Endothelial cell of umbilical vein (primary cell): ENCODE results near the gene FILIP1.

ENCODE experiments used
- EZH2 ChIP-seq: IDR thresholded peaks from 2 replicates; pipeline ENCODE4 v1.6.1; 2012; ENCODE audit warnings: borderline replicate concordance, low read depth, mild to moderate bottlenecking, moderate library complexity, low read length, inconsistent platforms; ENCODE audit not compliant: severe bottlenecking
- MAX ChIP-seq: IDR thresholded peaks from 2 replicates; pipeline ENCODE4 v1.6.1; 2011; ENCODE audit not compliant: insufficient read depth, insufficient read length
- POLR2A ChIP-seq: IDR thresholded peaks from 2 replicates; pipeline ENCODE4 v1.6.1; 2012; ENCODE audit warnings: low read depth, mild to moderate bottlenecking, control low read depth, low read length
- POLR2AphosphoS5 ChIP-seq: IDR thresholded peaks from 2 replicates; pipeline ENCODE4 v1.6.1; 2012; ENCODE audit warnings: low read depth, mild to moderate bottlenecking, control low read depth, low read length, moderate library complexity; ENCODE audit not compliant: insufficient read depth

GRCh38 chr6:75512591-75512990, 19.0 kb upstream of the FILIP1 start:
- TF ChIP-seq EZH2 (no peak), POLR2AphosphoS5 (no peak), POLR2A (no peak), MAX (no peak)
